Lower leg skin (tissue), 4 donors: ENCODE data around the gene PEX6. TPM values are rescaled to one million over a fixed set of nuclear protein-coding genes. Genes with fewer than 3 reads are reported as not detected.

Experiments used
- DNase-seq, 2 donors: peaks; one replicate each; pipeline ENCODE4 v3.0.0-alpha.2; 2019; ENCODE audit warnings: low spot score in 2 of 2
- H3K4me3 ChIP-seq: fragments of 200-600 bp; sonication (generic); 2 replicates; pipeline ENCODE4 v1.5.1; 2017; ENCODE audit warnings: mild to moderate bottlenecking, low read depth; ENCODE audit not compliant: poor library complexity, severe bottlenecking
- CTCF ChIP-seq, 3 donors: fragments of 450-650 bp; IDR thresholded peaks; one replicate each; pipeline ENCODE4 v1.5.1; 2016; ENCODE audit warnings: antibody characterized with exemption in 3 of 3, mild to moderate bottlenecking in 3 of 3, moderate library complexity in 2 of 3
- POLR2A ChIP-seq, 2 donors: fragments of 450-650 bp; IDR thresholded peaks; one replicate each; pipeline ENCODE4 v1.6.1; 2016 to 2017; ENCODE audit warnings: antibody characterized with exemption in 2 of 2, mild to moderate bottlenecking in 1 of 2, moderate library complexity in 1 of 2
- WGBS, 2 donors: methylation state at CpG; one replicate each; pipeline ENCODE4 v1.1.5; 2018; 5-methylcytosine and 5-hydroxymethylcytosine counted together
- intact Hi-C: fragments of 100-400 bp; cut with DNase I; formaldehyde crosslinking; loops from one replicate; pipeline ENCODE4 v1.15.0; 2023; ENCODE audit warnings: low total_unique reads
- total RNA-seq, 4 donors: library from RNA; depleted of rRNA; stranded (reverse); fragments of >200 nt; gene quantifications; one replicate each; pipeline ENCODE4 v1.1.0, GENCODE V29; 2016

PEX6 gene
- total RNA-seq, 4 donors from 2014 or later: 13.9 to 37.6 (median 25.7) TPM

GRCh38 chr6:43013843-43014433, 35.0 kb upstream of the PEX6 start, which contains the start of the genes KLHDC3 and MEA1:
TSS of gene KLHDC3 (plus strand) at chr6:43014249. CDS start at chr6:43017193, 2,944 bp downstream.
TSS of gene MEA1 (minus strand) at chr6:43013946. CDS start at chr6:43013813, 133 bp downstream.
- peak; percentile 99 to 100 for DNase-seq
- intact Hi-C loops: no loop called here
- WGBS, 2 donors: 1 to 2% methylated on average over 33 to 50 of the region's 51 CpGs
- no peak for TF ChIP-seq CTCF (IDR thresholded peaks at IDR 0.05)
- TF ChIP-seq POLR2A (IDR thresholded peaks at IDR 0.05): no peak
- peak within 1 kb of the TSS; percentile 54 for H3K4me3 ChIP-seq

- TF ChIP-seq CTCF (IDR thresholded peaks at IDR 0.05) (no peak), POLR2A (IDR thresholded peaks at IDR 0.05) (no peak)
- intact Hi-C loops: no loop called here
- DNase-seq: no peak
- H3K4me3 ChIP-seq: peak overlapping the region; percentile 54
- 1 to 2% methylated on average over 25 of the region's 25 CpGs for WGBS, 2 donors
Measured at GRCh38 chr6:43013097-43013842, 34.3 kb upstream of the PEX6 start.

- intact Hi-C loops: no loop called here
- H3K4me3 ChIP-seq: no peak overlapping the region
- DNase-seq: no peak
- TF ChIP-seq CTCF (IDR thresholded peaks at IDR 0.05) (no peak), POLR2A (IDR thresholded peaks at IDR 0.05) (no peak)
- WGBS, 2 donors: 73 to 81% methylated on average over 6 of the region's 6 CpGs
Measured at GRCh38 chr6:43012364-43012763, 33.4 kb upstream of the PEX6 start.

GRCh38 chr6:43011207-43011606, 32.2 kb upstream of the PEX6 start:
- intact Hi-C loops: no loop called here
- no peak for TF ChIP-seq CTCF (IDR thresholded peaks at IDR 0.05)
- H3K4me3 ChIP-seq: no peak overlapping the region
- WGBS, 2 donors: 76 to 83% methylated on average over 5 to 6 of the region's 6 CpGs
- no peak for DNase-seq

GRCh38 chr6:43009124-43009523, 30.1 kb upstream of the PEX6 start:
- WGBS, 2 donors: 67 to 70% methylated on average over 6 of the region's 6 CpGs
- no peak overlapping the region for H3K4me3 ChIP-seq
- TF ChIP-seq CTCF (IDR thresholded peaks at IDR 0.05): no peak
- TF ChIP-seq POLR2A (IDR thresholded peaks at IDR 0.05): no peak
- intact Hi-C loops: no loop called here
- no peak for DNase-seq
